Activated T-helper 1 cell treated with Interleukin-2 at 50 U/mL for 16 hours (primary cell): ENCODE measurements around the gene SREBF1.
"Not testable (repeated sequence)": the region's sequence is repeated elsewhere in the genome, so short reads cannot be mapped to it uniquely, and the experiment has no call there.

Experiments
- DNase-seq: peaks from one replicate; pipeline ENCODE4 v3.0.0-alpha.2; 2020; ENCODE audit warnings: low read depth

SREBF1 gene

GRCh38 chr17:17812211-17813054 lies 24.4 kb downstream of the SREBF1 start:
- peak; percentile 47 for DNase-seq

GRCh38 chr17:17811381-17812210 lies 25.2 kb downstream of the SREBF1 start:
- DNase-seq = no peak

GRCh38 chr17:17810895-17811248 lies 25.9 kb downstream of the SREBF1 start:
- no peak for DNase-seq

- no peak for DNase-seq
Measured at GRCh38 chr17:17810084-17810894, 26.5 kb downstream of the SREBF1 start.

- no peak for DNase-seq
Measured at GRCh38 chr17:17809531-17810083, 27.2 kb downstream of the SREBF1 start.

GRCh38 chr17:17808706-17809432 lies 27.9 kb downstream of the SREBF1 start:
- DNase-seq = no peak

- DNase-seq = not testable (repeated sequence)
Measured at GRCh38 chr17:17808200-17808599, 28.6 kb downstream of the SREBF1 start.

- DNase-seq = no peak
Measured at GRCh38 chr17:17807440-17807839, 29.3 kb downstream of the SREBF1 start.

- no peak for DNase-seq
Measured at GRCh38 chr17:17806611-17807274, 30.0 kb downstream of the SREBF1 start.

- DNase-seq = no peak
Measured at GRCh38 chr17:17806035-17806434, 30.8 kb downstream of the SREBF1 start.

- DNase-seq = no peak
Measured at GRCh38 chr17:17805575-17805974, 31.2 kb downstream of the SREBF1 start.

GRCh38 chr17:17804007-17804406 lies 32.8 kb downstream of the SREBF1 start:
- no peak for DNase-seq

- no peak for DNase-seq
Measured at GRCh38 chr17:17801800-17802481, 34.8 kb downstream of the SREBF1 start.

- DNase-seq = no peak
Measured at GRCh38 chr17:17800504-17801021, 36.2 kb downstream of the SREBF1 start.

GRCh38 chr17:17798573-17799255 lies 38.1 kb downstream of the SREBF1 start:
- DNase-seq = no peak

GRCh38 chr17:17798010-17798556 lies 38.7 kb downstream of the SREBF1 start:
- DNase-seq = no peak

GRCh38 chr17:17797119-17797809 lies 39.5 kb downstream of the SREBF1 start:
- no peak for DNase-seq

GRCh38 chr17:17796787-17797061 lies 40.1 kb downstream of the SREBF1 start:
- DNase-seq = no peak
